ENCODE data around the gene RIF1.

RIF1 gene

GRCh38 chr2:151518802-151519201 is 109.1 kb downstream of the RIF1 start:
- Histone ChIP-seq H3K9me2 (replicated peaks; ENCODE audit: low read depth, low read length) (no peaks in the 10 kb centered on the region), H3F3A (ENCODE audit: low read depth) (no peaks in the 10 kb centered on the region), H3K4me1 (ENCODE audit: insufficient read depth, low read length, poor library complexity, severe bottlenecking) (no peaks in the 10 kb centered on the region), H2AFZ (ENCODE audit: low read length) (no peak overlapping the region), H3K27me3 (ENCODE audit: insufficient read depth, low read length, poor library complexity, severe bottlenecking) (no peaks in the 10 kb centered on the region), H3K79me2 (ENCODE audit: insufficient read depth, low read length) (no peaks in the 10 kb centered on the region), H4K20me1 (ENCODE audit: insufficient read depth, low read length, poor library complexity, severe bottlenecking) (no peaks in the 10 kb centered on the region), H3K36me3 (ENCODE audit: insufficient read depth, low read length) (no peaks in the 10 kb centered on the region), H3K9ac (ENCODE audit: low read depth, low read length, poor library complexity, severe bottlenecking) (no peak overlapping the region), H3K9me3 (ENCODE audit: insufficient read depth, low read depth, low read length) (no peaks in the 10 kb centered on the region), H3K4me2 (ENCODE audit: low read depth, low read length, poor library complexity, severe bottlenecking) (no peak overlapping the region), H3K4me3 (ENCODE audit: low read length, poor library complexity, severe bottlenecking) (no peak overlapping the region)
- TF ChIP-seq EZH2phosphoT487 (IDR thresholded peaks at IDR 0.05; ENCODE audit: borderline replicate concordance) = no peak
- TF ChIP-seq CTCF (conservative IDR thresholded peaks at IDR 0.05; ENCODE audit: low read length) = no peak

- H3K9me2 ChIP-seq (replicated peaks; ENCODE audit: low read depth, low read length) = no peaks in the 10 kb centered on the region
- no peaks in the 10 kb centered on the region for H4K20me1 ChIP-seq (ENCODE audit: insufficient read depth, low read length, poor library complexity, severe bottlenecking)
- no peaks in the 10 kb centered on the region for H3K4me1 ChIP-seq (ENCODE audit: insufficient read depth, low read length, poor library complexity, severe bottlenecking)
- H3K36me3 ChIP-seq (ENCODE audit: insufficient read depth, low read length) = no peaks in the 10 kb centered on the region
- H2AFZ ChIP-seq (ENCODE audit: low read length) = 0 out of 2 replicates have a peak overlapping the region, but pooled peaks have one; percentile 22
- H3K9me3 ChIP-seq (ENCODE audit: insufficient read depth, low read depth, low read length) = no peaks in the 10 kb centered on the region
- H3K4me3 ChIP-seq (ENCODE audit: low read length, poor library complexity, severe bottlenecking) = no peak overlapping the region
- no peaks in the 10 kb centered on the region for H3F3A ChIP-seq (ENCODE audit: low read depth)
- H3K9ac ChIP-seq (ENCODE audit: low read depth, low read length, poor library complexity, severe bottlenecking) = no peak overlapping the region
- H3K4me2 ChIP-seq (ENCODE audit: low read depth, low read length, poor library complexity, severe bottlenecking) = no peak overlapping the region
- H3K79me2 ChIP-seq (ENCODE audit: insufficient read depth, low read length) = no peaks in the 10 kb centered on the region
- H3K27me3 ChIP-seq (ENCODE audit: insufficient read depth, low read length, poor library complexity, severe bottlenecking) = no peaks in the 10 kb centered on the region
- TF ChIP-seq EZH2phosphoT487 (IDR thresholded peaks at IDR 0.05; ENCODE audit: borderline replicate concordance) = no peak
- no peak for TF ChIP-seq CTCF (conservative IDR thresholded peaks at IDR 0.05; ENCODE audit: low read length)
These were observed 111.3 kb downstream of the RIF1 start for GRCh38 chr2:151520976-151521375.

GRCh38 chr2:151522556-151522955 is 112.9 kb downstream of the RIF1 start:
- no peak for TF ChIP-seq CTCF (conservative IDR thresholded peaks at IDR 0.05; ENCODE audit: low read length)
- no peak for TF ChIP-seq EZH2phosphoT487 (IDR thresholded peaks at IDR 0.05; ENCODE audit: borderline replicate concordance)
- Histone ChIP-seq H4K20me1 (ENCODE audit: insufficient read depth, low read length, poor library complexity, severe bottlenecking) (no peaks in the 10 kb centered on the region), H3K79me2 (ENCODE audit: insufficient read depth, low read length) (no peaks in the 10 kb centered on the region), H3K36me3 (ENCODE audit: insufficient read depth, low read length) (no peaks in the 10 kb centered on the region), H3K27me3 (ENCODE audit: insufficient read depth, low read length, poor library complexity, severe bottlenecking) (no peaks in the 10 kb centered on the region), H3K4me1 (ENCODE audit: insufficient read depth, low read length, poor library complexity, severe bottlenecking) (no peaks in the 10 kb centered on the region), H3F3A (ENCODE audit: low read depth) (no peaks in the 10 kb centered on the region), H3K9me2 (replicated peaks; ENCODE audit: low read depth, low read length) (no peaks in the 10 kb centered on the region), H3K9me3 (ENCODE audit: insufficient read depth, low read depth, low read length) (no peaks in the 10 kb centered on the region), H3K4me3 (ENCODE audit: low read length, poor library complexity, severe bottlenecking) (no peak overlapping the region), H2AFZ (ENCODE audit: low read length) (no peak overlapping the region), H3K4me2 (ENCODE audit: low read depth, low read length, poor library complexity, severe bottlenecking) (no peak overlapping the region), H3K9ac (ENCODE audit: low read depth, low read length, poor library complexity, severe bottlenecking) (no peak overlapping the region)
